Activated CD4-positive, alpha-beta T cell treated with anti-CD3 and anti-CD28 coated beads, Interleukin-2, amount 50 U/mL, for 16 hours (primary cell): ENCODE results near the gene SUMO3.

Experiments used
- DNase-seq: peaks from one replicate; pipeline ENCODE4 v3.0.0-alpha.2; 2020

The SUMO3 gene

DNA sequence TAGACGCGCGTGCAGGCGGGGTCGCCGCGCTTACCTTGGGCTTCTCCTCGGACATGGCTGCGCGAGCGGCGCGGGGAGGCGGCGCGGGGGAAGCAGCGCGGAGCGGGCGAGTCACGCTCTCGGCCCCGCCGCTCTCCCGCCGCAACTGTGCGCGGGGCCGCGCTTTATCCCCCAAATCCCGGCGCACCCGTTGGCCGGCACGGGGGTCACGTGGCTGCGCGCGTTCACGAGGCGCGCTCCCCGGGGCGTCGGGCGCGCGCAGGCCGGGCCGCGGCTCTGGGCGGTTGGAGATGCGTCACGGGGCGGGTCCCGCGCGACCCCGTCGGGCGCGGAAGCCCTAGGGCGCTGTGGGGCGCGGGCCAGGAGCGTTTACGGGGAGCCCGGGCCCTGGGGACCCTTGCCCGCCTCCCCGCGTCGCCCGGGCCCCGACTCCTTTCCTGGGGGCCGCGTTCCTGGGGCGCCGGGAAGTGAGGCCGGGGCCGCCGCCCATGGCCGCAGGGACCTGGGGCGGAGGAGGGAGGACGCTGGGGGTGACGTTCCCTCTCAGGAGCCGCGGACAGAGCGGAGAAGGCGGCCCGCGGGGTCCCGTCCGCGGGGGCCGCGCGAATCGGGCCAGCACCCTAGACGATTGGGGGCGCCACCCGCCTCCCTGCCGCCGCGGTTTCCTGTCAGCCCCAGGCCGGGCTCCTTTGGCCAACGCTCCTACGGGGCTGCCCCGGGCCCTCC, at the start of gene SUMO3:
Gene SUMO3 (minus strand): TSS at position 149 of the 726 bp plus-strand sequence. CDS start 94 bp downstream, at position 55.
- DNase-seq = peak; percentile 84

DNA sequence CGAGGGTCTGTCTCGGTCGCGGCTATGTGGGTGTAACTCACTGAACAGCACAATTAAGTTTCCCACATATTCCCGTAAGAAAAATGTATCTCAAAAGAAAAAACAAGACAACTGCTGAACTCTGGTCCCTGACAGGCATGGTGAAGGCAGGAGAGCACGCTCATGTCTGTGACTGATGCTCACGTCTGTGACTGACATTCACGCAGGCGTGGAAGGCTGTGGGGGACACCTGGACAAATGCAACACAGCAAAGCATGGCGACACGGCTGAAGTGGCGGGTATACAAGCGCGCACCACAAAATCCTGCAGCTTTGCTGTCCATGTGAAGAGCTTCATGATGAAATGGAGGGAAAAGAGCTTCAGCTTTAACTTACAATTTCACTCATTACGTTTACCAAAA, 49.6 kb upstream of the SUMO3 start:
- DNase-seq = no peak

DNA sequence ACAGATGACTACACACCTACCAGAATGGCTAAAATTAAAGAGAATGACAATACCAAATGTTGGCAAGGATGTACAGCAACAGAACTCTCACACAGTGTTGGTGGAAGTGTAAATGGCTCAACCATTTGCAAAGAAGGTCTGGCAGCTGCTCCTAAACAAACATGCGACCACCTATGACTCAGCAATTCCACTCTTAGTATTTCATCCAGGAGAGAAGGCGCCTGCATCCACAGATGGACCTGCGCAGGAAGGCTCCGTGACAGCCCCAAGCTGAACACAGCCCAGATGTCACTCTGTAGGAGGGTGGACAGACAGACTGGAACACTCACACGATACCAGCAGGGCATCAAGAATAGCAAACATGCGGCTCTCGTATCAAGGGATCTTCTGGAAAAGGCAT, 48.9 kb upstream of the SUMO3 start:
- DNase-seq = no peak

DNA sequence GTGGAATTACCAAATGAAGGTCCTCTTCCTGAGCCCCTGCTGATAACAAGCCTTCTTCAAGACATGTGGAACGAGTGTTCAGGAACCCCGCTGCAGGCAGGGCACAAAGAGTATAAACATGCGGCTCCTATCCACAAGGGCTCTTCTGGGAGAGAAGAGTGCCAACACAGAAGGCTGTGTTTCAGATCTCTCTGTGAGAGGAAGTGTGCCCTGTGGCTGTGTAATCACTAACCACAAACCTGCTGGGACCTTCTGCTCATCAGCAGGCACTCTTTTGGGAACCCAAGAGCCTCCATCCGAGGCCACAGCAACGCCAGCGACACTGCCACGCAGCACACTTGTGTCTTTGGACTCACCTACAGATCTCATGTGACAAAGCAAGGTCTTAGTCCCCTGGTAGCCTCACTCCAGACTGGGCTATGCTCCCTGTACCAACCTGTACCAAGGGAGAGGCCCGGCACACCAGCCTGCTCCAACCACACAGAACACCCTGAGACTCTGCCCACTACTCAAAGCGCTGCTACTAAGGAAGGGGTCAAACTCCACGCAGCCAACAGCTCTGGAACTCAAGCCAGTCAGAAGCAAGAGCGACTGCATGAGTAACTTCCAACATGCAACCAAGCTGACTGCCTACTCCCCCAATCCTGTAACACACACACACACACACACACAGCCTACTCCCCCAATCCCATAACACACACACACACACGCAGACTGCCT, 47.9 kb upstream of the SUMO3 start:
- no peak for DNase-seq

DNA sequence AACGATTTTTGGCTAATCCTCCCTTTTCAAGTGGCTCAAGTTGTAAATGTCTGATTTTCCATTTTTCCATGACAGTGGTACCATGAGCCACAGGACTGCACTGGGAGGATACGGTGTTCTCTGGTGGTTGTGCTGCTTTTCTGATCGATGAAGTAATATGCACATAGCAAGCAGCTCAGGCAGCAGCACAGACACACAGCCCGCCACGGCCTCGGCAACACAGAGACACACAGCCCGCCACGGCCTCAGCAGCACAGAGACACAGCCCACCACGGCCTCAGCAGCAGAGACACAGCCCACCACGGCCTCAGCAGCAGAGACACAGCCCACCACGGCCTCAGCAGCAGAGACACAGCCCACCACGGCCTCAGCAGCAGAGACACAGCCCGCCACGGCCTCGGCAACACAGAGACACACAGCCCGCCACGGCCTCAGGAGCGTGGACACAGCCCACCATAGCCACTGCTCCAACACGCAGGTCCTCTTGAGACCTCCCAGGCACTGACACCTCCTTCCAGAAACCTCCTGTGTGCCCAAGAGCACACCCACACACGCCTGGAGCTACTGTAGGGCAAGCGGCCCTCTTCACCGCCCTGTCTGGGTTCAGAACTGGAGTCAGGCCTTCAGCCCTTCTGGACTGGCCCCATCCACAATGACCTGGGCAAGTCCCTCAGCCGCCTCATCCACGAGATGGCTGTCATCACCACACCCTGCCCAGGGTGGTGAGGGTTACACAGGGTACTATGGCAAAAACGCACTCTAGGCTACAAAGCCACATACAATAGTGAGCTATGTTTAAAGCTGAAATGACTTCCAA, 45.2 kb upstream of the SUMO3 start:
- no peak for DNase-seq

DNA sequence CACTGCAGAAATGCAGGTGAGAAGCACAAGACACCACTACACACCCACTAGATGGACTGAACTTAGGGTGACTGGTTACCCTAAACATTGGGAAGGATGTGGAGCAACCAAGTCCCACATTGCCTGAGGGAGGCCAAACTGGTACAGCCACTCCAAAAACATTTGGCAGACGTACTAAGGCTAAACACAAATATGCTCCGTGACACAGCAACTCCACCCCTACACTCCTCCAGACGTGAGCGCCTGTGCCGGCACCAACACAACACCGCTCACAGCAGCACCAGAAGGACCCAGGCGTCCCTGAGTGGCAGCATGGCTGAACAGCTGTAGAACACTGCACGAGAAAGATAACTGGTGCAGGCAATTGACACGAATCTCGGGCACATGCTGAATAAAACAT, 40.9 kb upstream of the SUMO3 start:
- no peak for DNase-seq

DNA sequence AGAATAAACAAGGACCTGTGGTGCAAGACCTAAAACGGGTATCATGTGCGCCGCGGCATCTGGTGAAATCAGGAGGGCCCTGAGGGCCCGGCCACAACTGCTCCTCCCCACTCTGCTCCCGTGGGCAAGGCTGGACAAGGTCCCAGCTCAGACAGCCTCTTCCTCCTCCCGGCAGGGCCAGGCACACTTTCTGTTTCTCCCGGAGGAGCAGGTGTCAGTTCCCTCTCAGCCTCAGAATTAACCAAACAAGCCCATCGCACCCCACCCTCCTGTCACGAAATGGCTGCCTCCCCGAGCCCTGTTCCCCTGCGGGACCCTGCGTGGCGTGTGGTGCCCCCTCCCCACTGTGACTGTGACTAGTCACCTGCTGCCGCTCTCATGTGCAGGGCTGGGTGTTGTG, 40.4 kb upstream of the SUMO3 start:
- DNase-seq = no peak

DNA sequence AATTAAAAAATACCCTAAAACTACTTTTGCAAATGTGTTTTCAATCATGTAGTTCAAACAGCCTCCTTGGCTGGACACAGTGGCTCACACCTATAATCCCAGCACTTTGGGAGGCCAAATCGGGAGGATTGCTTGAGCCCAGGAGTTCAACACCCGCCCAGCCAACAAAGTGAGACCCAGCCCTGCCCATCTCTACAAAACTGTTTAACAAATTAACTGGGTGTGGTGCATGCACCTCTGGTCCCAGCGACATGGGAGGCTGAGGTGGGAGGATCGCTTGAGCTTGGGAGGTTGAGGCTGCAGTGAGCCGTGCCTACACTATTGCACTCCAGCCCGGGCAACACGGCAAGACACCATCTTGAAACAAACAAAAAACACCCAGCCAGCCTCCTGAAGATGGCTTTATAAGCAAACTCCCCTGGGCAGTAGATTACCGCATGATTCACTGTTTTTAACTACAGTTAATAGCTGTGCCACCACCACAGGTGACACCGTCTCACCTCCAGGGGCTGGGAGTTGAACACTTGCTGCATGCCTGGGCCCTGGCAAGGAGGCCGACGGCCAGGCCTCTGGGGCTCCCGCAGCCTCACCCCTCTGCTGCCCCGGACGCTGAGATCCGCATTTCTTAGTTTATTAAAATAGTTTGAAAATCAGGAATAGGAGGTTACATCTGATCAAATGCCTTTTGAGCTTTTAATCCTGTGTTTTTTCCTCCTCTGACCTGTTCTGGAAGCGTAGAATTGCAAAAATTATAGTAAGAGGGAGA, 39.4 kb upstream of the SUMO3 start:
- no peak for DNase-seq

DNA sequence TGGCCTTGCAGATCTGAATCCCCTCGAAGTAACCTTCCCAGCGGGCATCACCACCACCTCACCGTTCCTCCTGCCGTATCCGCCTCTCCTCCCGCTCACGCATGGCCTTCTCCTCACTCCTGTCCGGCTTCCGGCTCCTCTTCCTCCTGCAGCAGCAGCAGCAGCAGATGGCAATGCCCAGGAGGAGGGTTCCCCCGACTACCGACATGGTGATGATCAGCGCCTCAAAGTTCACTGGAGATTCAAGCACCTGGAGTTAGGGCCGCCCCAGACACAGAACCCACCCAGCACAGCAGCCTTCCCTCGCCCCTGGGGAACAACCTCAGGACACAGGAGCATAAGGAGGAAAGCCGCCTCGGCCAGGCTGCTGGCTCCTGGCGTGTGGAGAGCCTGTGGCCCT, 38.3 kb upstream of the SUMO3 start:
- no peak for DNase-seq

DNA sequence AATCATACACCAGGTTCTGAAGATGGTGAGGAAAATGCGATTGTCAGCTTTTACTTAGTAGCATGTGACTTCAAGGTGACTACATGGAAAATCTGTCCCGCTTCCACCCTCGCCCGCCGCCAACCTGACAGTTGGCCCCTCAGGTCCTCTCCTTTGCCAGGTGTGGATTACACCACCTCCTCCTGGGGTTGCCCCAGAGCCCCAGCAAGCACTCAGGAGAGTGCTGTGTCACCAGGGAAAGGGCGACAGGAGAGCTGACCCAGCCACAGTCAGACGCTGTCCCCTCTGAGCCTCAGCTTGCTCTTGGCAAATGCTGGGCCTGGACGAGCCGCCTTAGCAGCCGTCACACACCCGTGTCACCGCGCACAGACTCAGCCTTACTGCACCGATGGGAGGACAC, 37.7 kb upstream of the SUMO3 start:
- no peak for DNase-seq

DNA sequence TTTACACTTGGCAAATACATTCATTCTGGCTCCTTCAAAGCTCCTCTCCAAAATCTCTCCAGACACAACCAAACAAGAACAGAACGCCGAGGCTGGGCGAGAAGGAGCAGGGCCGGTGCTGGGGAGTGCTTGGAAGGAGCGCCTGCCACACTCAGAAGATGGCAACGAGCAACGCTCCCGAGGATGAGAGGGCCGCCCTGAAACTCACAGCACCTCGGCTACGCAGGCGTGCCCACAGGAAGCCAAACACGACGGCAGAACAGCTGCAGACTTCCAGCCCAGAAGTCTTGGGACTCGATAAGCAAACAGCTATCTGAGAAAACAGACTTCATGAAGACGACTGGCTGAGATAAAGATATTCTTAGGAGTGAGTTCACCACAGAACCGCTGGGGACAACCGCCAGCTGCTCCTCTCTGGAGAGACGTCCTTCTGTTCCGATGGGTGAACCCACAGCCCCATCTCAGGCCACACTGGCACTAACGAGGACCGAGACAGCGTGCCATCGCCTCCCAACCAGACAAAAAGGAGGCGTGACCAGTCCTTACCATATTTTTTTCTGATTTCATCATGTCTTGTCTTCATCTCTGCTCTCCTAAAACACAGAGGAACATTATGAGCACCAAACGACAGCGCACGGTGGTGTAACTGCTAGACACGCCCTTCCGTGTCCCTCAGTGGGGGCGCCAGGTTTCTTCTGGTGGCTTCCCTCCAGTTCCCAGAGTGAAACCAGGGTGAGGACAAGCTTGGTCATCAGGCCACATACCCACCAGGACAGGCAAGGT, 37.0 kb upstream of the SUMO3 start:
- no peak for DNase-seq

DNA sequence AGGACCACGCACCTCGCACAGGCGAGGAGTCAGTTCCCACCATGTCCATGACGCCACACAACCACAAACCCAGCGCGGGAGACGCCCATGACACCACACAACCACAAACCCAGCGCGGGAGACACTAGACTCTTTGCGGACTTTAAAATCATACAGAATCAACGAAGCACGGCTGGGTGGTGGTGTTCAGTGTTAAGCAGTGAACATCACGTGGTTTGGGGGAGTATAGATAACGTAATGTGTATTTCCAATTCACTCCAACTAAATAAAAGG, 36.5 kb upstream of the SUMO3 start:
- no peak for DNase-seq

DNA sequence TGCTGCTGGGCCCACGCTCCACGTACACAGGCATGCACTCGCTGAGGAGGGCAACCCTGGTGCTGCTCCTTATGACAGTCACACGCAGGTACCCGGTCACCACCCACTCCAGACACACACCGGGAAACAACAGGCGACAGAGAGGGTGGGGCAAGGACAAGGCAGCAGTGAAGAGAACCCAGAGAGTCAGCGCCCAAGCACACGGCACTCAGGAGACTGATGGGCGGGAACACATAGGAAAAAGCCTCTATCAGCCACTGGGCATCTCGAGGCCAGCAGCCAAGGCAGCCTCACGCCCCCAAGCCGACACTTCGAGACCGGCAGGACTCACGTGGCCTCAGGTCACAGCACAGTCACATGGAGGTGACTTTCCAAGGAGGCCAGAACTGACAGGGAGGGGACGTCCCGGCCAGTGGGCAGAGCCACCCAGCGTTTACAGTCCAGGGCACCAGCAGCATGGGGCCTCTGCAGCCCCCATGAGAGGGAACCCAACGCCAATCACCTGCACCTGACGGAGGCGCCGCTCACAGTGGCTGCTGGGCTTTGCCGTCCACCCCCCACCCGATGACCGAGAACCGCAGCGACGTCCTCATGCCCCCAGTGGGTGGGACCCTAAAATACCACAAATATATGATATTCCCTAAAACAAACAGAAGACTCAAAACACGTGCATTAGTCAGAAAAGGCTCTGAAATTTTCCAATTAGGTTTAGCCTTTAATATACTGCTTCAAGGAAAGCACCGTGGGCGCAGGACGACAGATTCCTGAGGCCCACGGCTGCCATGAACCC, 35.9 kb upstream of the SUMO3 start:
- no peak for DNase-seq

DNA sequence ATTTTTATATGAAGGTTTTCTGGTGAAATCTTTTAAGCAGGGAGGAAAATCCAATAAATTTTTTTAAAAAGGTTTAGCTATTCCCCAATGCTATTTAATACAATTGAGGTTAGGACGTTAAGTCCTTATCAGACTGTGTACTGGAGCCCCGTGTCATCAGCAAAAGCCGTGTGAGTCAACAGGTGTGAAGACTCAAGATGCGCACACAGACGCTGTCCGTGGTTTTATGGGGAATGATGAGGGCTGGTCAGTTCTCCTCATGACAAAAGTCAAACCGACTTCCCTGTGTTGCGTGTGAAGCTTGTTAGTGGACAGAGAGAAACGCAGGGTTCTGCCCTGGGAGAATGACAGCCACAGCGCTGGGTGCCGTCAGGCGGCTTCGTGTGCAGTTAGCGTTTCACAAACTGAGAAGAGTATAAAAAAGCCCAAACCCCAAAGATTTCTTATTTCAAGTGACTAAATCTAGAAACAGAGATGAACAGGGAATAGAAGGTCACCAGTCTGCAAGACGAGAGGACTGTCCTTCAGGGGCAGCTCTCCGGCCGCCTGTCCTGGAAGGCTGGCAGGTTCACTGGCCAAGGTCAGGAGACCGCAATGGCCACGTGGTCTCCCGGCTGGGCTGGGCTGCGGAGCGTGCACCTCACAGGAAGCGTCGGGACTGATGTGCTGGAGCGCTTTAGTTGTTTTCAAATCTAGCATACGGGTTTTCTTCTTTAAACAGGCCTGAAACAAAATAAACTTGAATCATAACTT, 33.2 kb upstream of the SUMO3 start:
- no peak for DNase-seq

DNA sequence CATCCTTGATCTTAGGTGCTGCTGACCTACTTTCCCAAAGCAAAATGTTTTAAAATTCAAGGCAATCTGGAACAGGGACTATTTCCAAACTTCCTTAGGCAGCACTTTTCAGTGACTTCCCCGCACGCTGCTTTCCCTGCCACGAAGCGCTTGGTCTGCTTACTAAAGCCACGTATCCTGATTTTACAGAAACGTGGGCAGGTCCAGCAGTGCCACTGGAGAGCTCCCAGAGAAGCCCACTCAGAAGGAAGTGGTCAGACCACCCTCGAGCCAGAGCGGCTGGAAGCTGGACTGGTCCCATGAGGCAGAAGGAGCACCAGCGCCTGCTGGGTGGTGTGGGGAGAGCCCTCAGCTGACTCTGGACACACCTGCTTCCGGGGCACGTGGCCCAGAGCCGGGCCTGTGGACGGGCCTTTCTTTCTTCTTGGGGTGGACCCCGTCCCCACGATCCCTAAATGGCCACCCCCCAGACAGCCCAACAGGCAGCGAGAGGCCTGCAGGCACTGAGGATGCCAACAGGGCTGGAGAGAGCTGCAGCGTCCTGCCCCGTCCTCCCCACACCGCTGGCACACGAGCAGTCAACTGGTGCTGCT, 32.4 kb upstream of the SUMO3 start:
- no peak for DNase-seq

DNA sequence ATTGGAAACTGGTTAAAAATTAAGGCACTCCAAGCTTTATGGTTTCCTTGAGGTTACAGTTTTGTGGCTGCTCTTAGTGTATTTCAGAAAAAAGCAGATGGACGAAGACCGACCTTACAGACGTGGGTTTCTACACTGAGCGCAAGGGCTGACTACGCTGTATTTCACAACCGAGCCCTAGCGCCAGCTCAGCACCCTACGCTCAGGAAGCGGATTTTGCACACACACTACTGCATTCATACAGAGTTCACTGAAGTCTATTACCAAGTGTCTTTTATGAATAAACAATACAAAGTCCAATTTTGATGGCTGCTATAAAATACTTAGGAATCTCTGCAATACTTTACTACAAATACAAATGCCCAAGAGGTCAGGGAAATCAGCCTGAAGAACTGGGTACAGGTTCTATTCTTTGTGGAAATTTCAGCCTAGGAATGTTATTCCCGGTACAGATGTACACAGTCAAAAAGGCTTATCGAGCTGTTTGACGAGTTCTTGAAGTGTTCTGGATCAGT, 31.8 kb upstream of the SUMO3 start:
- no peak for DNase-seq

DNA sequence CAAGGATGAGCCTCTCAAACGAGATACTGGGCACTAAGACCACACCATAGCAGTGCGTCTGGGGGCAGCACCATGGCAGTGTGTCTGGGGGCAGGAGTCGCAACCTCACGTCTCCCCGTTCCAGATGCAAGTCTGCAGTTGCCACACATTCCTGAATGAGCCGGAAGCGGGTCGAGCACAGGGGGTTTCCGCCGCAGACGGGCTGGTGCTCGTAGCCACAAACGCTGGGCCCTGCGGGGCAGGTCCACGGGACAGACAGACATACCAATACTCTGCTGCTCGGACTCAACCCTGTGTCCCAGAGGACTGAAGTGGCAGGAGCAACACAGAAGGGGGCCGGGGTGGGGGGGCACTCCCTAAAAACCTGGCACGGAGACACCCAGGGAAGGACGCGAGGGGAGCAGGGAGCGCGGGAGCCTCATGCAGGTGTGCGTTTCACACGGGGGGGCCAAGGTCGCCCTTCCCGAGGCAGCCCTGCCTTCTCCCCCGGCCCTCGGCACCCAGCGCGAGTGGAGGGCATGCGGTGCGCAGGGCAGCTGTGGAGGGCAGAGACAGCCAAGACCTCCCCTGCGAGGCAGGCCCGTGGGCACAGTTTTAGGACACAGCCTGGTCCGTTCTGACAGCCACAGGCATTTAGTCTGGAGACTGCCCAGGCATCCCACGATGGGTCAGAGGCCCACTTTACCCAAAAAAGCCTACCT, 31.1 kb upstream of the SUMO3 start:
- no peak for DNase-seq

DNA sequence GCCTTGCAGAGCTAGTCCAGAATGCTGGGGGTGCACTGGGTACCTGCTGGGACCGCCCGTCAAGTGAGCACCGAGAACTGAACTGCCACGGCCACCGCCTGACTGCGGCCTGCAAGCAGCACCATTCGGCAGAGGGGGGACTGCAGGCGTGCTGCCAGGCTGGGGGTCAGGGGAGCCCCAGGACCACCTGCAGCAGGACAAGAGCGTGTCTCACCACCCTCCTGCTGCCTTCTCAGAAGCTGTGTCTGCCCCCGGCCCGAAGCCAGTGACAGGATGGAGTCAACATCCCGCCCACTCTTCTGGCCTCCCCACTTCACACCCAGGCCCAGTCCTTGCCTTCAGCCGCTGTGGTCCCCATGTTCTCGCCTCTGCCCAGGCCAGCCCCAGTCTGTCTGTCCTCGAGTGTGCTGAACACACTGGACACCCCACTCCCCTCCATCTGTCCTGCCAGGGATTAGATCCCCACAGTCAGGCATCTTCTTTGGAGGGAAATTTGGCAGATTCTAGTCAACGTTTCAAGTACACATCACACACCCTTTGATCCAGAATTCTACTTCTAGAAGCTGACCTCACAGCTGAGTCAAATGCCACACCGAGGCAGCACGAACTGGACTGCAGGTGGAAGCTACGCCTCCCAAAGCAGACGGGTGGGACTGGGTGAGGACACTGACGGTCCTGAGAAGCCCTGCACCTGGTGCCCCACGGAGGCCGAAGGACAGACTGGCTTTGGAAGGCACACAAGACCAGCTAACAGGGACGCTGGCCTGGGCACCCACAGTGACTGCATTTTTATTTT, 29.6 kb upstream of the SUMO3 start:
- no peak for DNase-seq
